Activated T-cell treated with anti-CD3 and anti-CD28 coated beads, Interleukin-2, amount 50 U/mL, for 24 hours (primary cell): ENCODE data around the gene AMACR.

Experiments
- DNase-seq: peaks from one replicate; pipeline ENCODE4 v3.0.0-alpha.2; 2020
- H3K27ac Mint-ChIP-seq: 2 replicates; pipeline ENCODE4 v1.8.0; 2020; ENCODE audit warnings: mild to moderate bottlenecking, mixed read lengths
- H3K27me3 Mint-ChIP-seq: 2 replicates; pipeline ENCODE4 v1.8.0; 2020; ENCODE audit warnings: mixed read lengths
- H3K36me3 Mint-ChIP-seq: 2 replicates; pipeline ENCODE4 v1.8.0; 2020; ENCODE audit warnings: low read depth, mixed read lengths
- H3K4me1 Mint-ChIP-seq: 2 replicates; pipeline ENCODE4 v1.8.0; 2020; ENCODE audit warnings: low read depth, mixed read lengths
- H3K4me3 Mint-ChIP-seq: 2 replicates; pipeline ENCODE4 v1.8.0; 2020; ENCODE audit warnings: mild to moderate bottlenecking, moderate library complexity, mixed read lengths
- H3K9me3 Mint-ChIP-seq: 2 replicates; pipeline ENCODE4 v1.8.0; 2020; ENCODE audit warnings: mixed read lengths

AMACR gene

DNA sequence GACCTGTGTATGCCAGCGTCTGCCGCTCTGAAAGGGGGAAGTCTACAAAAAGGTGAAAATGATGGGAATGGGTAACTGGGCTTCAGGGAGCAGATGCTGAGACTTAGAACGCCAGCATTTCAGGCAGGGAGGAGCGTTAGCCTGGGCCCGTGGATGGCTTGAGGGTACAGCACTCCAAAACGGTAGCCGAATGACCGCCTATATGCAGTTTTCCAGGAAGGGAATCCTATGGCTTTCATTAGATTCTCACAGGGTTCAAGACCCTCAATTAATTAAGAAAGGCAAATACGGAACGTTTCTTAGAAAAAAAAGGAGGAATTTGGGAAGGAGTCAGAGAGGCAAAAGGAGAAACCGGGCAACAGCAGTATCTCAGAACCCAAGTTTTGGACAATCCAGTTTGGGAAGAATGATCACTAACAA is 639 bp downstream of the AMACR start:
- H3K27ac Mint-ChIP-seq = peak overlapping the region; percentile 90
- H3K4me1 Mint-ChIP-seq = peaks cover 39% of the 10 kb centered on the region
- DNase-seq = peak; percentile 32
- H3K4me3 Mint-ChIP-seq = peak overlapping the region; percentile 89
- no peaks in the 10 kb centered on the region for H3K9me3 Mint-ChIP-seq
- no peaks in the 10 kb centered on the region for H3K27me3 Mint-ChIP-seq
- peaks cover 29% of the 10 kb centered on the region for H3K36me3 Mint-ChIP-seq

DNA sequence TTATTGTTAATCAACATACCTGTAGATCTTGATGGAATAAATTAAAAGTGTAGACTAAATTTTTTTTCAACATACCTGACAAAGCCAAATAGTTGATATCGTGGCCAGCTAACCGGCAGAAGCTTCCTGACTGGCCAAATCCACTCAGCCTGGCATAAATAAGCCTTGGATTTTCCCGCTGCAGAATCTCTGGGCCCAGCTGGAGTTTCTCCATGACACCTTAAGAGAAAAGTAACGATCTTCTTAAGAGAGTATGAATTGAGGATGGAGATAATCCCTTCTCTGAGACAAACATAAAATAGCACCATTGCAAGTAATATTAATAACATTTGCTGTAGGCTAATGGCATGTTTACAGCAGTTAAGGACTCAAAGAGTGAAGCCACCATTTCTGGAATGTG is 2.2 kb downstream of the AMACR start:
- no peak overlapping the region for H3K4me3 Mint-ChIP-seq
- DNase-seq = no peak
- no peaks in the 10 kb centered on the region for H3K27me3 Mint-ChIP-seq
- H3K4me1 Mint-ChIP-seq = peaks cover 39% of the 10 kb centered on the region
- peak overlapping the region; percentile 50 for H3K27ac Mint-ChIP-seq
- peaks cover 34% of the 10 kb centered on the region for H3K36me3 Mint-ChIP-seq
- no peaks in the 10 kb centered on the region for H3K9me3 Mint-ChIP-seq

DNA sequence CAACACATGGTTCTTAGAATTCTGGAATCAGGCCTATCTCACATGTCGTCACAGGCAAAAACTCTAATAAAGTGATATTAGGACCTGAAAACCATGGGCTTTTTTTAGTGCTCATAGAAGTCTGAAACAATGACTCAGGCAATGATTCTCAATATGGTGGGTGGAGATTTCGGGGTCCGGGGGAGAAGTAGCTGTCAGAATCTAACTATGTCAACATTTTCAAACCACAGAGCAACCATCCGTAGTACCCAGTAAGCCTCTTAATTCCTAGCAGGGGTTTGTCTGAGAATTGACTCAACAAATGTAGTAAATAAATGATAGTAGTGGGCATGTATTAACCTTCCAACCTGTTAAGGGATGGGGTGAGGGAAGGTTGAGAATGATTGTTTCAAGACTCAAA is 2.6 kb downstream of the AMACR start:
- peak overlapping the region; percentile 50 for H3K27ac Mint-ChIP-seq
- peak overlapping the region; percentile 32 for H3K4me3 Mint-ChIP-seq
- no peak for DNase-seq
- peaks cover 39% of the 10 kb centered on the region for H3K4me1 Mint-ChIP-seq
- no peaks in the 10 kb centered on the region for H3K27me3 Mint-ChIP-seq
- no peaks in the 10 kb centered on the region for H3K9me3 Mint-ChIP-seq
- H3K36me3 Mint-ChIP-seq = peaks cover 34% of the 10 kb centered on the region

DNA sequence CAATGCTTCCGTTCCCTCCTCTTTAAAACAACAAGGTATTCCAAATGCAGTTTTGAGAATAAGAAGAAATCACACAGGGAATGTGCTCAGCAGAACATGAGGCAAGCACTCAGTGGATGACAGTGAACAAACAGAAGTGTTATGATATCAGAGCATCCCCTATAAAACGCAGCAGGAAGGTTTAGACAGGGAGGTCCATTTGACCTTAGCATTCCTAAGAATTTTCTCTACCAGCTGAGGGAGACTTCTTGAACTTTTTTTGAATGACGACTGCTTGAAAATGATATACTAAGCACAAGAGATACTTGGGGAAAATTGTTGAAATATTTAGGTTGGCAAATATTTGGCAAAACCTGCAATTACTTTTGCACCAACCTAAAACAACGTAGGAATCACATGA is 3.9 kb downstream of the AMACR start:
- Mint-ChIP-seq H3K36me3 (peaks cover 34% of the 10 kb centered on the region), H3K4me1 (peaks cover 35% of the 10 kb centered on the region), H3K27me3 (no peaks in the 10 kb centered on the region), H3K27ac (no peak overlapping the region), H3K4me3 (no peak overlapping the region), H3K9me3 (no peaks in the 10 kb centered on the region)
- DNase-seq = no peak

DNA sequence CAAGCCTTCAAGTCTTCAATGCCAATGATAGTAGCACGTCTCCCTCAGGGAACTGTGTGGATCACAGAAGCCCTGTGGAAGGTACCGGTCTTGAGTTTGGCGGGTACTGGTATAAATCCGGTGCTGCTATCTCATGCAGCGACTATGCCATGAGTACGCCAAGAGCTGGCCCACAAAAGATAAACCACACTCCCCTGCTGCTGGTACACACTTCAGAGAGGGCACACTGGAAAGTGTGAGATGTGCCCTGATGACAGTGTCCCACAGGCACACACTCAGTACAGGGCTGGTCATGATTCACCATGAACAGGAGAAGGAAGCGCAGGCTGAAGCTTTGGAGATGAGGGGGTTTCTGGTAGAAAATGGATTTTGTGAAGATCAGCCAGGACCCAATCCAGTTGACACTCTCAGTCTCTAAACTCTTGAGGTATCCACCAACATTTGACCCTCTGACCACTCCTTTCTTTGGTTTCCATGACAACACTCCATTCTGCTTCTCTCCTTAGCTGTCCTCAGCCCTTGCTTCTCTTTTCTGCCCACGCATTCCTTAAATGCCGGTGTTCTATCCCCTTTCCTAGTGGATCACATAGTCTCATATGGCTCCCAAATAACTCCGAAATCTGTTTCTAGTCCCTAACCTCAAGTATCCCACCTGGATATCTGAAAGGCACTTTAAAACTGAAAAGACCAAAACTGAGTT is 5.1 kb downstream of the AMACR start:
- Mint-ChIP-seq H3K27ac (no peak overlapping the region), H3K4me3 (no peak overlapping the region), H3K36me3 (peaks cover 43% of the 10 kb centered on the region), H3K4me1 (peaks cover 28% of the 10 kb centered on the region), H3K27me3 (no peaks in the 10 kb centered on the region), H3K9me3 (no peaks in the 10 kb centered on the region)
- DNase-seq = no peak

DNA sequence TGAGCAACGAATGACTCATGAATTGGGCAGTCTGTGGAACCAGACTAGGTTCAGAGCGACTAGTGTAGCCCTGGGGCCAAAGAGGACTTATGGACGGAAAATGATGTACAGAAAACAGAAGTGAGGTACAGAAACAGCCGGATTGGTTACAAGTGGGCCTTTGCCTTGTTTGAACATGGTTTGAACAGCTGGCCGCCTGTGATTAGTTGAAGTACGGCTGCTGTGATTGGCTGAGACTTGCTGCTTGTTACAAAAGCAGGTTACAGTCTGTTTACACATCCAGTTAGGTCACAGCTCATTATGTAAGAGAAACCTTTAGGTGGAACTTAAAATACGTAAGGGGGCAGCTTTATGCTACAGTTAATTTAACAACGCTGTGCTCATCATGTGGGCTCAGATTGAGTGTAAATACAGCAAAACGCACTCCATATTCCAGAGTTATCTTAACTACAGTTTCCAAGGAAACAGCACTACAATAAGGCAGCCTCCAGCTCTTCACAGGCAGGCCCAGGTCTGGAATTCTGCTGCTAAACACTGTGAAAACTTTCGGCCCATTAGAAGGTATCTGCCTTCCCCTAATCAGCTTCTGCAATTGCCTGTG is 6.5 kb downstream of the AMACR start:
- H3K4me3 Mint-ChIP-seq = no peak overlapping the region
- H3K27me3 Mint-ChIP-seq = no peaks in the 10 kb centered on the region
- peaks cover 23% of the 10 kb centered on the region for H3K4me1 Mint-ChIP-seq
- peaks cover 48% of the 10 kb centered on the region for H3K36me3 Mint-ChIP-seq
- no peaks in the 10 kb centered on the region for H3K9me3 Mint-ChIP-seq
- DNase-seq = no peak
- no peak overlapping the region for H3K27ac Mint-ChIP-seq

DNA sequence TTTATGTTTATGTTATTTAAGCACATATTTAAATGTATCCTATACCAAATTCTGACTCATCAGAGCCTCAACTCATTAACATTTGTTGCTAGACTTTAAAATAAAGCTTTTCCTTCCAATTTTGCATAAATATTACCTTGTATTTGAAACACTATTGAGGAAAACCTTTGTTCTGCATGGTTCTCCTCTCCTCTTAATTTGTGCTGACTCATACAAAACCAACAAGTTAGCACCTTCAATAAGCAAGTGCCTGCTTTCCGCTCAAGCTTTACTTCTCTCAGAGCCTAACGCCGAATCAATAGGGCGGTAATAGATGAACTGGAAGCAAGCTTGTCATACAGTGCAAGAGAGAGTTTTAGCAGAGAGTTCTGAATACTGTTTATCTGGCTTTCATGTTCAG is 7.9 kb downstream of the AMACR start:
- Mint-ChIP-seq H3K4me3 (no peak overlapping the region), H3K27me3 (no peaks in the 10 kb centered on the region), H3K36me3 (peaks cover 47% of the 10 kb centered on the region), H3K27ac (no peak overlapping the region), H3K4me1 (peaks cover 13% of the 10 kb centered on the region), H3K9me3 (no peaks in the 10 kb centered on the region)
- DNase-seq = no peak

DNA sequence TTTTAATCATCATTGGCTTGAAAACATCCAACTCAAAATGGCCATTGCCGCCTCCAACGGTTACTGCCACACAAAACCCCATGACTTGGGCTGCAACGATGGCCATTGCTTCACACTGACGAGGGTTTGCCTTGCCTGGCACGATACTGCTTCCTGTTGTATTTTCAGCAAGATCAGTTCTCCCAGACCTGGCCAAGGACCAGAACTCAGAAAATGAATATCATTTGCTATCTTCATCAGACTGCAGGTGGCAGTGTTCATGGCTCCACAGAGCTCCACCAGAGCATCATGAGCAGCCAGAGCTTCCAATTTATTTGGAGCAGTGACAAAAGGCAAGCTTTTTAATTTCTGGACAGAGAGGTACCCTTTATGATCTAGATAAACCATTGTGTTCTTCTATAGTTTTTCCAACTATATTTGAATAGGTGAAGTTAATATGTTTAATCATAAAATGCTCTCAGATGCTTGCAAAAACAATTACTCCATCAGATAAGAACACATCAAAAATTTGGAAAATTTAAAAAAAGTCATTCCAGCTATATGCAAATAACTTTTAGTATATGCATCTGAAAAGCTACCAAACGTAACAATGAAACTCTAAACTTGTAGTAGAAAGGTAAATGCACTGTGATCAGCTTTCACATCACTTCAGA is 10.4 kb downstream of the AMACR start:
- no peak overlapping the region for H3K27ac Mint-ChIP-seq
- H3K36me3 Mint-ChIP-seq = peaks cover 40% of the 10 kb centered on the region

DNA sequence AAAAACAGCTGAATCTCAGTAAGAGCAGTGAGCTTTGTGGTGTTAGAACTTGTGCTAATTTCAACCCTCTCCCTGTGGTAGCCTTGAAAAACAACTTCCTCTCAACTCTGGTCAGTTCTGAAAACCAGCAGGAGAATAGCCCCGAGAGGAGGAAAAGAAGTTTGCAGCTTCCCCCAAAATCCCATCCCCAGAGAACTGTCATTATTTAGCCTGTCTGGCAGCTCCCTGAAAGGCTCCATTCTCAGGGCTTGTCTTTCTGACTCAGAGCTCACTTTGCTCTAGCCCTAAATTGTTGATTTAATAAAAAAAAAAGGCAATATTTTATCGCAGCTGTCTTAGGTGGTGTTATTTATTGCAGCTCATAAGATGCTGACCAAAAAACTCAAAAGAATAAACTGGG is 12.0 kb downstream of the AMACR start:
- Mint-ChIP-seq H3K4me1 (peaks cover 12% of the 10 kb centered on the region), H3K4me3 (no peak overlapping the region), H3K36me3 (peaks cover 35% of the 10 kb centered on the region), H3K27me3 (no peaks in the 10 kb centered on the region), H3K27ac (no peak overlapping the region), H3K9me3 (no peaks in the 10 kb centered on the region)
- DNase-seq = no peak

More for the DNA sequence above, 10.4 kb downstream of the AMACR start:
- DNase-seq = no peak
- Mint-ChIP-seq H3K9me3 (no peaks in the 10 kb centered on the region), H3K4me1 (peaks cover 12% of the 10 kb centered on the region), H3K27me3 (no peaks in the 10 kb centered on the region), H3K4me3 (no peak overlapping the region)

DNA sequence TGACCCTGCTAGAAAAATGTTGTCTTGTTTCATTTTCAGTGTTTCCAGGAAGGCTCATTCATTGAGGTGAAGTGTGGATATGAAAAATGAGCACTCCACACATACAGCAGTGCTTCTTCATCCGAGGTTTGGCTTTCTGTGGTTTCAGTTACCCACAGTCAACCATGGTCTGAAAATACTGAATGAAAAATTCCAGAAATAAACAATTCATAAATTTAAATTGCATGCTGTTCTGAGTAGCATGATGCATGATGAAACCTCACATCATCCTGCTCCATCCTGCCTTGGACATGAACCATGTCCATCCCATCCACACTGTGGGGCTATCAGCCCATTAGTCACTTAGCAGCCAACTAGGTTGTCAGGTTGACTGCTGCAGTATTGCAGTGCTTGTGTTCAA is 13.0 kb downstream of the AMACR start:
- Mint-ChIP-seq H3K27ac (peak overlapping the region; percentile 48), H3K27me3 (no peaks in the 10 kb centered on the region)

DNA sequence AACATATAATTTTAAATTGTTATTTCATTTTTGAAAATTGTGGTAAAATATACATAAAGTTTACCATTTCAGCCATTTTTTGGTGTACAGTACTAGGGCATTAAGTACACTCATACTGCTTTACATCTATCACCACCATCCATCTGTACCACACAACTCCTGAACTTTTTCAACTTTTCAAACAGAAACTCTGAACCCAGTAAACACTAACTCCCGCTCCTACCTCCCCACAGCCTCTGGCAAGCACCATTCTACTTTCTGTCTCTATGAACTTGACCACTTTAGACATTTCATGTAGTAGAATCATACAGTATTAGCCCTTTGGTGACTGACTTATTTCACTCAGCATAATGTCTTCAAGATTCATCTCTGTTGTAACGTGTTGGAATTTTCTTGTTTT is 15.0 kb downstream of the AMACR start:
- peaks cover 12% of the 10 kb centered on the region for H3K4me1 Mint-ChIP-seq
- peaks cover 42% of the 10 kb centered on the region for H3K36me3 Mint-ChIP-seq
- H3K27me3 Mint-ChIP-seq = no peaks in the 10 kb centered on the region
- no peak overlapping the region for H3K27ac Mint-ChIP-seq
- H3K4me3 Mint-ChIP-seq = no peak overlapping the region
- DNase-seq = no peak
- no peaks in the 10 kb centered on the region for H3K9me3 Mint-ChIP-seq

More for the DNA sequence above, 13.0 kb downstream of the AMACR start:
- peaks cover 34% of the 10 kb centered on the region for H3K36me3 Mint-ChIP-seq
- H3K4me1 Mint-ChIP-seq = peaks cover 12% of the 10 kb centered on the region
- no peak for DNase-seq
- no peak overlapping the region for H3K4me3 Mint-ChIP-seq
- no peaks in the 10 kb centered on the region for H3K9me3 Mint-ChIP-seq

DNA sequence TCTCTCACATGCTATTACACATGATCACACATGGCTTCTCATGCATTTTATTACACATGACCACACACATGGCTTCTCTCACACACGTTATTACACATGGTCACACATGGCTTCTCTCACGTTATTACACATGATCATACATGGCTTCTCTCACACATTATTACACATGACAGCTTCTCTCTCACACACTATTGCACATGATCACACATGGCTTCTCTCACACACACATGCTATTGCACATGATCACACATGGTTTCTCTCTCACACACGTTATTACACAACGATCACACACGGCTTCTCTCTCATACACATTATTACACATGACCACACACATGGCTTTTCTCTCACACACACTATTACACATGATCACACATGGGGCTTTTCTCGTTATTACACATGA is 22.4 kb downstream of the AMACR start:
- Mint-ChIP-seq H3K4me1 (no peaks in the 10 kb centered on the region), H3K36me3 (peaks cover 27% of the 10 kb centered on the region), H3K27me3 (no peaks in the 10 kb centered on the region), H3K27ac (no peak overlapping the region), H3K9me3 (no peaks in the 10 kb centered on the region), H3K4me3 (no peak overlapping the region)
- no peak for DNase-seq

DNA sequence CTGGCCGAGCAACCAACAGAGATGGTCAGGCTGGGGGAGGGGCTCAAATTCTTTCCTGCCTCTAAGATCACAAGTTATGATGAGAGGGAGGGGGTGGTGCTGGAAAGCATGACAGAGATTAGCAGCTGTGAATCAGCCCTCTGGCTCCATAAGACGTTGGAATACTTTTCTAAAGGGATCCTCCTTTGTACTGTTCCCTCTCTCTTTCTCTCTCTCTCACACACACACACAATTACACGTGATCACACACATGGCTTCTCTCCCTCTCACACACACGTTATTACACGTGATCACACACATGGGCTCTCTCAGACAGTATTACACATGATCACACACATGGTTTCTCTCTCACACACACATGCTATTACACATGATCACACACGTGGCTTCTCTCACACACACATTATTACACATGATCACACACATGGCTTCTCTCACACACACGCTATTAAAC is 23.2 kb downstream of the AMACR start, which contains the start of gene SLC45A2:
Gene SLC45A2 (minus strand): TSS at position 23 of the 454 bp plus-strand sequence. CDS start 110 bp downstream, outside the sequence.
- no peak for DNase-seq
- Mint-ChIP-seq H3K9me3 (no peaks in the 10 kb centered on the region), H3K27ac (no peak within 1 kb of the TSS), H3K36me3 (peaks cover 27% of the 10 kb centered on the region), H3K27me3 (no peaks in the 10 kb centered on the region), H3K4me3 (no peak within 1 kb of the TSS), H3K4me1 (no peaks in the 10 kb centered on the region)

DNA sequence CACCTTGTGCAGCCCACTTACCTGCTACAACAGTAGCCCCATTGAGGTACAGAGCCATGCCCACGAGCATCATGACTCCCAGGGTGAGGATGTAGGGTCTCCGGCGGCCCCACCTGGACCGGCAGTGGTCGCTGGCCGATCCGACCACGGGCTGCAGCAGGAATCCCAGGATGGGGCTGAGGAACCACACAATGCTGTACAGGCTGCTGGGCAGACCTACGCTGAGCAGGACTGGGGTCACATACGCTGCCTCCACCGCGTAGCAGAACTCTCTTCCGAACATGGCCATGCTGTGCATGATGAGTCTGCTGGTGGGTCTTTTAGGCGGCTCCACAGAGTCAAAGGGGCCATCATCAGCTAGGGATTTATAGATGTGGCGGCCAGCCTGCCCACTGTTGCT is 23.7 kb downstream of the AMACR start:
- peaks cover 23% of the 10 kb centered on the region for H3K36me3 Mint-ChIP-seq
- no peak overlapping the region for H3K27ac Mint-ChIP-seq
- DNase-seq = no peak
- no peaks in the 10 kb centered on the region for H3K9me3 Mint-ChIP-seq
- no peaks in the 10 kb centered on the region for H3K27me3 Mint-ChIP-seq
- H3K4me3 Mint-ChIP-seq = no peak overlapping the region
- no peaks in the 10 kb centered on the region for H3K4me1 Mint-ChIP-seq
